OCI-LY3 (cell line): ENCODE data around the gene DNAJC15.

ENCODE experiments used
- CTCF ChIP-seq: fragments of 200-600, 300-600 bp; sonication (generic); IDR thresholded peaks from 2 replicates; pipeline ENCODE4 v1.5.1; 2014; ENCODE audit warnings: antibody characterized with exemption, low read length, low read depth
- EZH2phosphoT487 ChIP-seq: fragments of 200-600 bp; shearing (Covaris generic); IDR thresholded peaks from 2 replicates; pipeline ENCODE4 v1.6.1; 2018; ENCODE audit warnings: antibody characterized with exemption, mixed run types, low read depth

DNA sequence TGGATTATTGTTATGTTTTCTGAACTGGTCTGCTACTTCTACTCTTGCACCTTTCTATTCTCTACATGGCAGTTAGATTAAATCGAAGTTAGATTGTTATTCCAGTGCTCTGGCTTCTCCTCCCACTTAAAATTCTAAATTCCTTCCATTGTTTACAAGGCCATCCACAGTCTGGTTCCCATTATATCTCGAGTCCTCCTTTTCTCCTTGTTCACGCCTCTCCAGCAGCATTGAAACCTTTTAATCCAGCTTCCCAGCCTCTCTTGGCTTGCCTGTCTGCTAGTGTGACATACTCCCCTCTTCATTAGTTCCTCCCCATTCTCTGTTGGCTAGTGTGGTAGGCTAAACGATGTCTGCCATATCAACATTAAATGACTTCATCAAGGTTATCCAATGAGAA, 54.5 kb downstream of the DNAJC15 start:
- TF ChIP-seq CTCF, result no peak
- no peak for TF ChIP-seq EZH2phosphoT487
